HepG2 (cell line): ENCODE results near the gene PPM1K.

ENCODE experiments used
- FOXM1 ChIP-seq: sonication (generic); formaldehyde crosslinking; IDR thresholded peaks from 2 replicates; pipeline ENCODE4 v1.5.0; 2020; ENCODE audit warnings: missing genetic modification reagents
- JUND ChIP-seq: sonication (generic); formaldehyde crosslinking; IDR thresholded peaks from 2 replicates; pipeline ENCODE4 v1.8.0; 2022; ENCODE audit warnings: mild to moderate bottlenecking, missing genetic modification reagents
- POLR2A ChIP-seq, 2 experiments: IDR thresholded peaks; 2 replicates each; pipeline ENCODE4 v1.6.1; 2011; ENCODE audit warnings: low read depth in 2 of 2, low read length in 2 of 2, mild to moderate bottlenecking in 1 of 2, moderate library complexity in 1 of 2; ENCODE audit not compliant: insufficient read depth in 1 of 2
- TBL1XR1 ChIP-seq: fragments of 150-350 bp; IDR thresholded peaks from 2 replicates; pipeline ENCODE4 v1.6.1; 2014; ENCODE audit warnings: borderline replicate concordance, low read length; ENCODE audit not compliant: partially characterized antibody
- ZBTB38 ChIP-seq: sonication (generic); formaldehyde crosslinking; IDR thresholded peaks from 2 replicates; pipeline ENCODE4 v1.5.1; 2020; ENCODE audit warnings: mild to moderate bottlenecking, missing genetic modification reagents
- ZFP62 ChIP-seq: sonication (generic); formaldehyde crosslinking; IDR thresholded peaks from 2 replicates; pipeline ENCODE4 v1.4.0; 2020; ENCODE audit warnings: missing genetic modification reagents
- ZFX ChIP-seq: sonication (generic); formaldehyde crosslinking; IDR thresholded peaks from 2 replicates; pipeline ENCODE4 v1.4.0; 2020; ENCODE audit warnings: mild to moderate bottlenecking, low read depth, missing genetic modification reagents, moderate library complexity
- ZNF780A ChIP-seq: sonication (generic); formaldehyde crosslinking; IDR thresholded peaks from 2 replicates; pipeline ENCODE4 v1.8.0; 2022; ENCODE audit warnings: mild to moderate bottlenecking, missing genetic modification reagents, moderate library complexity
- TF ChIP-seq, protein P1 (sequence below): IDR thresholded peaks from 2 replicates; pipeline ENCODE4 v1.6.1; 2012; ENCODE audit warnings: inconsistent platforms

DNA sequence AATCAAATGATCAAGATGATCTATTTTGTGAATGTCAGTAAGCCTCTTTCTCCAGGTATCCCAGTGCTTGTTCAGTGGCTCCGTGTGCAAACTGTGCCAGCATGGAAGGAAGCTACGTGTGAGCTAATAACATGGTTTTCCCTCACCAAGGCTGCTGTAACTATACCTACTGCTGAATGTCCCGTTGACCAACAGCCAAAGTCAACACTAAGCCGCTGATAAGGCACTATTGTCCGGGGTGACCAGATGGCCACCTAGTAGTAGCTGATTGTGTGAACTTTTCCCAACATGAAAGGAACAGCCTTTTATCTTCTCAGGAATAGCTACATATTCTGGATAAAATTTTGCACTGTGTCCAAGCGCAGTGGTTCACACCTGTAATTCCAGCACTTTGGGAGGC is 68.0 kb downstream of the PPM1K start:
- TF ChIP-seq JUND (CRISPR knock-in tag) (no peak), TBL1XR1 (no peak), ZFX (CRISPR knock-in tag) (no peak), ZNF780A (CRISPR knock-in tag) (no peak), ZFP62 (no peak), POLR2A (IDR thresholded peaks at IDR 0.05; ENCODE audit: insufficient read depth in 1 of 2, low read depth in 2 of 2, low read length in 2 of 2) (no peak), FOXM1 (CRISPR knock-in tag) (no peak), ZBTB38 (CRISPR knock-in tag) (no peak)
- TF ChIP-seq, protein P1, sequence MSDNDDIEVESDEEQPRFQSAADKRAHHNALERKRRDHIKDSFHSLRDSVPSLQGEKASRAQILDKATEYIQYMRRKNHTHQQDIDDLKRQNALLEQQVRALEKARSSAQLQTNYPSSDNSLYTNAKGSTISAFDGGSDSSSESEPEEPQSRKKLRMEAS: no peak
